ENCODE results near the gene PCSK5. TPM values are rescaled to one million over a fixed set of nuclear protein-coding genes. Genes with fewer than 3 reads are reported as not detected.
A peak's percentile ranks its signal among the peaks of the same experiment; 100 is the strongest.
"Not testable (repeated sequence)": the region's sequence is repeated elsewhere in the genome, so short reads cannot be mapped to it uniquely, and the experiment has no call there.

The PCSK5 gene
- total and polyA plus RNA-seq, 8 donors: 0.99 to 10.3 (median 4.4) TPM

GRCh38 chr9:76049341-76049740 is 158.9 kb downstream of the PCSK5 start:
- Histone ChIP-seq H3K36me3 (no peaks in the 10 kb centered on the region), H3K9me3 (no peaks in the 10 kb centered on the region), H3K4me3 (no peak overlapping the region), H3K27me3 (no peaks in the 10 kb centered on the region), H3K27ac (no peak overlapping the region), H3K4me1 (no peaks in the 10 kb centered on the region)
- 19 to 34% methylated on average over 2 of the region's 2 CpGs for WGBS, 2 donors
- DNase-seq: no peak
- intact Hi-C loops (cut with DNase I): no loop called here
- FAIRE-seq: no peak
- ATAC-seq: peak in 3 of 4 donors; percentile 61 to 83 (median 65)
- TF ChIP-seq CTCF (IDR thresholded peaks at IDR 0.05): no peak

- DNase-seq: no peak
- TF ChIP-seq CTCF (IDR thresholded peaks at IDR 0.05): no peak
- intact Hi-C loops (cut with DNase I): no loop called here
- no peaks in the 10 kb centered on the region for H3K9me3 ChIP-seq
- no peak overlapping the region for H3K27ac ChIP-seq
- H3K36me3 ChIP-seq: no peaks in the 10 kb centered on the region
- ATAC-seq: no peak
- no peaks in the 10 kb centered on the region for H3K4me1 ChIP-seq
- no peak overlapping the region for H3K4me3 ChIP-seq
- no peak for FAIRE-seq
- H3K27me3 ChIP-seq: no peaks in the 10 kb centered on the region
- 94 to 95% methylated on average over 11 of the region's 11 CpGs for WGBS, 2 donors
These were observed 177.2 kb downstream of the PCSK5 start for GRCh38 chr9:76067696-76068095.

- no peak for FAIRE-seq
These were observed 187.1 kb downstream of the PCSK5 start for GRCh38 chr9:76077537-76077936.

GRCh38 chr9:76081281-76081680 is 190.8 kb downstream of the PCSK5 start:
- H3K9me3 ChIP-seq; DNase-seq; H3K36me3 ChIP-seq; intact Hi-C loops (cut with DNase I); FAIRE-seq; H3K4me3 ChIP-seq; H3K27ac ChIP-seq; ATAC-seq; H3K27me3 ChIP-seq; H3K4me1 ChIP-seq: not testable (repeated sequence)
- 95 to 99% methylated on average over 5 of the region's 5 CpGs for WGBS, 2 donors

More at GRCh38 chr9:76077537-76077936, 187.1 kb downstream of the PCSK5 start:
- DNase-seq: no peak
- H3K9me3 ChIP-seq: no peaks in the 10 kb centered on the region
- no peak overlapping the region for H3K27ac ChIP-seq
- no peak overlapping the region for H3K4me3 ChIP-seq
- no peak for TF ChIP-seq CTCF (IDR thresholded peaks at IDR 0.05)
- intact Hi-C loops (cut with DNase I): no loop called here
- no peaks in the 10 kb centered on the region for H3K36me3 ChIP-seq
- ATAC-seq: no peak
- H3K4me1 ChIP-seq: no peaks in the 10 kb centered on the region
- no peaks in the 10 kb centered on the region for H3K27me3 ChIP-seq

- Histone ChIP-seq H3K4me1 (no peaks in the 10 kb centered on the region), H3K36me3 (no peaks in the 10 kb centered on the region), H3K9me3 (no peaks in the 10 kb centered on the region), H3K4me3 (no peak overlapping the region), H3K27me3 (no peaks in the 10 kb centered on the region), H3K27ac (no peak overlapping the region)
- ATAC-seq: no peak
- FAIRE-seq: no peak
- intact Hi-C loops (cut with DNase I): no loop called here
- no peak for TF ChIP-seq CTCF (IDR thresholded peaks at IDR 0.05)
- no peak for DNase-seq
These were observed 191.6 kb downstream of the PCSK5 start for GRCh38 chr9:76082057-76082456.

GRCh38 chr9:76085596-76085995 is 195.1 kb downstream of the PCSK5 start:
- no peak for TF ChIP-seq CTCF (IDR thresholded peaks at IDR 0.05)
- Histone ChIP-seq H3K4me3 (no peak overlapping the region), H3K4me1 (no peaks in the 10 kb centered on the region), H3K36me3 (no peaks in the 10 kb centered on the region), H3K9me3 (no peaks in the 10 kb centered on the region), H3K27me3 (no peaks in the 10 kb centered on the region), H3K27ac (no peak overlapping the region)
- intact Hi-C loops (cut with DNase I): no loop called here
- ATAC-seq (no peak), FAIRE-seq (no peak), DNase-seq (no peak)
- 79 to 93% methylated on average over 2 of the region's 2 CpGs for WGBS, 2 donors

Data from pancreas (tissue), 10 donors.